NT2/D1 (cell line): ENCODE results near the gene IL17REL.

Source experiments
- SUZ12 ChIP-seq: IDR thresholded peaks from 2 replicates; pipeline ENCODE4 v1.6.1; 2011; ENCODE audit not compliant: insufficient read length, insufficient read depth; ENCODE audit errors: extremely low read depth
- YY1 ChIP-seq: IDR thresholded peaks from 2 replicates; pipeline ENCODE4 v1.6.1; 2011; ENCODE audit not compliant: insufficient read length, insufficient read depth
- ZNF274 ChIP-seq: IDR thresholded peaks from 2 replicates; pipeline ENCODE4 v1.6.1; 2011; ENCODE audit warnings: mild to moderate bottlenecking, low read depth, low read length

- TF ChIP-seq SUZ12 (no peak), ZNF274 (no peak), YY1 (no peak)
Measured at GRCh38 chr22:50035976-50036724, 23.6 kb upstream of the IL17REL start.
